Stimulated activated CD4-positive, alpha-beta T cell treated with anti-CD3 and anti-CD28 coated beads, Interleukin-2, amount 100 ng/mL, for 4 hours (primary cell): ENCODE data around the gene MSH5.
"Not testable (repeated sequence)": the region's sequence is repeated elsewhere in the genome, so short reads cannot be mapped to it uniquely, and the experiment has no call there.

ENCODE experiments used
- DNase-seq: peaks from one replicate; pipeline ENCODE4 v3.0.0-alpha.2; 2020; ENCODE audit warnings: low read depth

The MSH5 gene

DNA sequence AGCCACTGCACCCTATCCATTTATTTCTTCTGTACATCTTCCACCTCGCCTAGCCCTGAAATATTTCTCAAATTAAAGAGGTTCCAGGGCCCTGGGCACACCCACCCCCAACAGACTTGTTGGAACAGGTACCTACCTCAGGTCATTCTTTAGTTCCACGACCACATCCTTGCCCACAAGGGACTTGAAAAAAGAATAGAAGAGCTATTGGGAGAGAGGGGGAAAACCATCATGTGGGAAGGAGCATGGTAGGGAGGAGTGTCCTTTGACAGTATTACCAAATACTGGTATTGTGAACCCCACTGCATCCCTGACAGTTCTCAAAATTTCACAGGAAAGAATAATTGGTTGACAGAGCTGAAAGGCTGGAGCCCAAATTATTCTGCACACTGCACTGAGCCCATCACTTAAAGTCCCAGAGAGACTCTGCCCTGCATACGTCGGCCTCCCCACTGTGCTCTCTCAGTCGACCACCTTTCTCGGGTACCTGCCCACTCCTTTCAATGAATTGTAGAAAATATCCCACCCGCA lies 66.2 kb downstream of the MSH5 start:
- no peak for DNase-seq

DNA sequence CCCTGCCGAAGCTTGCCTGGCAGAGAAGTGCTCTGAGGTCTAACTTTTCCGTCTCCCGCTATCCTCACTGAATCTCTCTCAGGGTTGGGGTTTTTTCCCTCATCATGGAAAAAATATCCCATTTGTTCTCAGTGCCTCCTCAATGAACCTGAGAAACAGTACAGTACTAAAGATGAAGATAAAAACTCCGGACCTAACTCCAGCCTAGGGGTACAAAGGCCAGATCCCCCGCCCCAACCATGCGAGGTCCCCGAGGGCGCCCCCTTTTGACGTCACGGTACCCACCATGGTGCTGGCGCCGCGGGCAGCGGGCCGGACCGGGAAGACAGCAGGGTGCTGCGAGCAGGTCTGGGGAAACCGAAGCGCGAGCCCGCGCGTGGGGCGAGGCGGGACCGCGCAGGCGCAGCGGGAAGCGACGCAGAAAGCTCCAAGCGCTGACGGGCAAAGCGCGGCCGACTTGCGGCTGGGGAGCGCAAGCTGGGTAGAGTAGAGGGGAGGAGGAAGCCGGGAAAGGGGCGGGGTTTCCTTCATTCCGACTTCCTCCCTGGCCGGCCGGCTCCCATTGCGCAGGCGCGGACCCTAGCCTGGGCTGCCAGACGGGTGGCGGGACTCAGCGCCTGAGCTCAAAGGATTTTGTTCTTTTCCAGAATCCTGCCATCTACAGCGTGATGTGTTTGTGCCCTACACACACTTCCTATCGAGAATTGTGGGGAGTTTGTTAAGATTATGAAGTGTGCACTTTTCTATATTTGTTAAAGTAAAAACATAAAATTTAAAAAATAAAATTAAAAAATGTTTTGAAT lies 66.9 kb downstream of the MSH5 start, which contains the start of gene LSM2:
Gene LSM2 (minus strand): TSS at position 497 of the 803 bp plus-strand sequence. CDS start 209 bp downstream, at position 288.
- DNase-seq = peak; percentile 96

- DNase-seq = not testable (repeated sequence)
Observed at GRCh38 chr6:31808599-31808998, 68.8 kb downstream of the MSH5 start.

DNA sequence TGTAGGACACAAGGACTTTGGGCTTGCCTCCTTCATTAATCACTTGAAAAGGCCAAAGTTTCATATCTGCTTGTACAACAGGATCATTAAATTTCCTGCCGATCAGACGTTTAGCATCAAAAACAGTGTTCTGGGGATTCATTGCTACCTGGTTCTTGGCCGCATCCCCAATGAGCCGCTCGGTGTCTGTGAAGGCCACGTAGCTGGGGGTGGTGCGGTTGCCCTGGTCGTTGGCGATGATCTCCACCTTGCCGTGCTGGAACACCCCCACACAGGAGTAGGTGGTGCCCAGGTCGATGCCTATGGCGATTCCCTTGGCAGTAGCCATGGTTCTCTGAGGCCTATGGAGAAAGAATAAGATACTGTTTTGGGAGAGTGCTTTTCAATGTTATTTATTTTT lies 71.8 kb downstream of the MSH5 start:
- DNase-seq = no peak
